Activated effector memory CD4-positive, alpha-beta T cell treated with anti-CD3 and anti-CD28 coated beads, Interleukin-2, amount 50 U/mL, for 16 hours (primary cell): ENCODE measurements around the gene LITAF.

ENCODE experiments used
- DNase-seq: peaks from one replicate; pipeline ENCODE4 v3.0.0-alpha.2; 2020

Gene LITAF

GRCh38 chr16:11550791-11551498, 35.8 kb downstream of the LITAF start:
- no peak for DNase-seq

GRCh38 chr16:11547118-11547916, 39.4 kb downstream of the LITAF start:
- DNase-seq = no peak

DNA sequence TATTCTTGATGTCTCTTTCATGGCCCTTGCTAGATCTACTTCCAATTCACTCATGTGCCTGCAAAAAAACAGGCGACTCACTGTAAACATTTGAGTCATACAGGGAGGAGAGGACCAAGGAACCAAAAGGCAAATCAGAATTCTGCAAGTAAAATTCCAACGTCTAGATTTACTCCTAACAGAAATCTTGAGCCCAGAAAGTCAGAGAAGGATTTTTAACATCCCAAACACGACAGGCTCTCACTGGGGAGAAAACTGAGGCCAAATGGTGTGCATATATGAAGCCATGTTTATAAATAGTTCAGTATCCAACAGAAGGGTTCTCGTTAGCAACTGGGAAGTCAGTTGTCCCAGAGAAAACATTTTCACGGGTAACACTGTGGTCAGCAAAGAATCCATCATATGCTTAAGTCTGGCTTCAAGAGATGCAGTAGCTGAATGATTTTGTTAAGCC, 40.1 kb downstream of the LITAF start:
- no peak for DNase-seq

GRCh38 chr16:11543661-11544393, 42.9 kb downstream of the LITAF start:
- no peak for DNase-seq

DNA sequence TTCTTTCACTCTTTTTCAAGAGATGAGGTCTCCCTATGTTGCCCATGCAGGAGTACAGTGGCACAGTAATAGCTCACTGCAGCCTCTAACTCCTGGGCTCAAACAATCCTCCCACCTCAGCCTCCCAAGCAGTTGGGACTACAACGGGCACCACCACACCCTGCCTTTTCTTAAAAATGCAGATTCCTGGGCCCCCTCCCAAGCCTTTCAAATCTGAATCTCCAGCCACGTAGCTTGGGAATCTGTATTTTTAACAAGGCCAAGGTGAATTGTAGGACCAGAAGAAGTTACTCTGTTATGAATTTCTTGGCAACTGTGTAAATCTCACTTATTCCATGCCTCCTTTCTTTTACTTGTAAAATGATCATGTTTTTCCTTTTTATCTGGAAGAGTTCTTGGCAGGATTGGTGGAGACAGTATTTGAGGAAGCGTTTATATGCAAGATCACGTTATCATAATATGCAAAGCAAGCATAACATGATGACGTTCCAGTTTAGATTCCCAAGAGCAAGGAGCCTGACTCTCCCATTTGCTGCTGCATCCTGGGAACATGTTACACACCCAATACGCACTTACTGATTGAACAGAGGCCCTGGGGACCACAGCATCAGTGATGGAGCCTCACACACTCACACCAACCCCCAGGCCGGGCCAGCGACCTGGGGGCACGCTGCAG, 44.5 kb downstream of the LITAF start:
- no peak for DNase-seq

DNA sequence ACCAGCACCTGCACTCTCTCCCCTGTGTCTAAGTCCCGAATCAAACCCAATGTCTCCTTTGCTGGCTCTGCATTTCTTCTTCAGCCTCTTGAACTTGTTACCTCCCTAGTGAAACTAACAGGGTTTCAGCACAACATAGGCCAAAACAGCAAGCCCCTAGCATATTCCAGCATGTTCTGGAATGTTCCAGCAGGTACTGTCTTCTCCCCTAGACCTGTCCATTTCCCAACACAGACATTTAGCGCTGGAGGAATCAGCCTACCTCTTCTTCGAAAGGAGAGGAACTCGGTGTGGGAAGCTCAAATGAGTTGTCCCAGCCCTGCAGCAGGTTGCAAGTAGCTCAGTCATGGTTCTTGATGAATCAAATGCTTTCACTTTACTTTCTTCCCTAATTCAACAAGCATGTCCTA, 47.1 kb downstream of the LITAF start:
- no peak for DNase-seq

DNA sequence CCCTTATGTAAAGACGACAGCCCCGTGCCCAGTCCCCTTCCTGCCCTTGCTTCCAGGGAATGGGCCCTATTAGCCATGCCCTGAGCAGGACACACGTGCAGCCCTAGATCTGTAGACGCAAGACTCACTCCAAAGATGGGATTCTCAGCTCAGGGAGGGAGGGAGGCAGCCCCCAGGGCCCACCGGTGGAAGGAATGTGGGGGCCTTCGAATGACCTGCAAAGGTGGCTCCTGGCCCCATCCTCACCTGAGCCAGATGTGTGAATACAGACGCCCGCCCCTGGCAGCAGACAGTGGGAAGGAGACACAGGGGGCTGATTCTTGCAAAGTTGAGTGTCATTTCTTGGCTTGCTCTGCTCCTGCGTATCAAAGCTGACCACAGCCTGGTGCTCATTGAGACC, 47.8 kb downstream of the LITAF start:
- DNase-seq = no peak

DNA sequence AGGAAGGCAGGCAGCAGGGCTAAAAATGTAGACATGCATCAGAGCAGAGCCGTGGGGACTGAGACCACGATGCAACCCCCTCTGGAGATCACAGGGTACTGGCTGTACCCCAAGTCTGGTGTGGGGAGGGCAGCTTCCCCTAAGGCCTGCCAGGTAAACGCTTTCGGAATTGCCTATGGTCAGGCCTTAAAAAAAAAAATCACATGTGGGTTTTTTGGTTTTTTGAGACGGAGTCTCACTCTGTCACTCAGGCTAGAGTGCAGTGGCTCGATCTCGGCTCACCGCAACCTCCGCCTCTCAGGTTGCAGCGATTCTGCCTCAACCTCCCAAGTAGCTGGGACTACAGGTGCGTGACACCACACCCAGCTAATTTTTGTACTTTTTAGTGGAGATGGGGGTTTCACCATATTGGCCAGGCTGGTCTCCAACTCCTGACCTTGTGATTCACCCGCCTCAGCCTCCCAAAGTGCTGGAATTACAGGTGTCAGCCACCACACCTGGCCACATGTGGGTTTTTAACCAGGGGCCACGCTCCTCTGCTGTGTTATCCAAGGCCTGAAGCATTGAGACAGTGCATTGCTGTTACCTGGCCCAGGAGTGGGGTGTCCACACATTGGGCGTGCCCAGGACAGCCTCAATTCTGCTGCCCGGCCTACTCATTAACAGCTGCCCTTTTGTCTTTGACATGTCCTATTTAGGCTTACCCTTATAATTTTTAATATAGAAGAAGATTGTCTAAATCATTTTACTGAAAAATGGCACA, 50.4 kb downstream of the LITAF start:
- DNase-seq = no peak

GRCh38 chr16:11535494-11535893, 51.2 kb downstream of the LITAF start:
- no peak for DNase-seq

- no peak for DNase-seq
These were observed 52.5 kb downstream of the LITAF start for GRCh38 chr16:11534262-11534661.

GRCh38 chr16:11533588-11533987, 53.1 kb downstream of the LITAF start:
- DNase-seq = no peak

DNA sequence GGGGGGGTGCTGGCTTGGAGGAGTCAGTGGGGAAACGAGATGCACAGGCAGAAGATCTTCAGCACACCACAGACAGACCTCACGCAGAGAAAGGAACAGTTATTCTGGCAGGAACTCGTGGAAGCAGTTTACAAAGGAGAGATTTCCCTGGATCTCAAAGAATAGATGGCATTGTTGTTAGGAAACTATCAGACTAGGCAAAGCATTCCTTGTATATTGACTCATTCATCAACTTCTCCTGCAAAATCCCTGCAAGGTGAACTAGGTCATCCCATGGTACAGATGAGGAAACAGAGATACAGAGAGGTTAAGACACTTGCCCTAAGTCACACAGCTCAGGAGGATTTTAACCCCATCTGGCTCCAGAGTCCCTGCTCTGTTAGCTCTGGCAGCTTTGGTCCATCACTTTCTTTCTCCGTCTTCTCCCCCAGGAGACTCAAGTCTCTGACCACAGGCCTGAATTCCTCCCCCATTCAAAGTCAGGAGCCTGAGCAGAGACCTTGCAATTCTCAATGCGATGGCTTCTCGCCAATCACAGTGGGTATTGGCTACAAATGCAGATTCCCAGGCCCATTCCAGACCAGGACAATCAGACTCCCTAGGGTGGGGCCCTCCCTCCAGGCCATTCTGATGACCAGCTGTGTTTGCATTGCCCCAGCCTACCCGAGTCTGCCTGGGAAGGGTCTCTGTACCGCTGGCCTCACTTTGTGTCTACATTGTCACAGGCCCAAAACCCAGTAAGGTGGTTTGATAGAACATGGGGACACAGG, 56.4 kb downstream of the LITAF start:
- no peak for DNase-seq

GRCh38 chr16:11529285-11529684, 57.4 kb downstream of the LITAF start:
- DNase-seq = no peak

DNA sequence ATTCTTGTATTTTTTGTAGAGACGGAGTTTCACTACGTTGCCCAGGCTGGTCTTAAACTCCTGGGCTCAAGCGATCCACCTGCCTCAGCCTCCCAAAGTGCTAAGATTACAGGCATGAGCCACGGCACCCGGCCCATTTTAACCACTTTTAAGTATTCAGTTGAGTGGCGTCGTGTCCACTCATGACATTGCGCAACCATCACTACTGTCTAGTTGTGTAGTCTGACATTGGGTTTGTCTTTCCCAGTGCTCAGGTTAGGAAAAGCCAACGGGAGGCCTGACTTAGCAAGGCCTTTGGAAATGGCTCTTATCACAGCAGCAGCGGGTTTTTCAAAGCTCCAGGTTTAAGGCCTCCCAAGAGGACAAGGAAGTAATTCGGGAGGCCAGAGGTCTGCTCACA, 58.7 kb downstream of the LITAF start:
- DNase-seq = no peak

- no peak for DNase-seq
These were observed 59.9 kb downstream of the LITAF start for GRCh38 chr16:11526655-11527350.

GRCh38 chr16:11524098-11524760, 62.5 kb downstream of the LITAF start:
- no peak for DNase-seq

- no peak for DNase-seq
These were observed 65.7 kb downstream of the LITAF start for GRCh38 chr16:11521055-11521454.

DNA sequence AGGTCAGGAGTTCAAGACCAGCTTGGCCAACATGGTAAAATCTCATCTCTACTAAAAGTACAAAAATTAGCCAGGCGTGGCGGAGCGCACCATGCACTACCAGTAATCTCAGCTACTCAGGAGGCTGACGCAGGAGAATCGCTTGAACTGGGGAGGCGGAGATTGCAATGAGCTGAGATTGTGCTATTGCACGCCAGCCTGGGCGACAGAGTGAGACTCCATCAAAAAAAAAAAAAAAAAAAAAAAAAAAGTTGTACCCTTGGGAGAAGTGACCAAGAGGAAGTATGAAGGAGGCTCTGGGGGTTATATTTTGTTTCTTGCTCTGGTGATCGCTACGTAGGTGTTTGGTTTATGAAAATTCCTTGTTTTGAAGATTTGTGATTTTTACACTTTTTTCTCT, 66.3 kb downstream of the LITAF start:
- DNase-seq = no peak

DNA sequence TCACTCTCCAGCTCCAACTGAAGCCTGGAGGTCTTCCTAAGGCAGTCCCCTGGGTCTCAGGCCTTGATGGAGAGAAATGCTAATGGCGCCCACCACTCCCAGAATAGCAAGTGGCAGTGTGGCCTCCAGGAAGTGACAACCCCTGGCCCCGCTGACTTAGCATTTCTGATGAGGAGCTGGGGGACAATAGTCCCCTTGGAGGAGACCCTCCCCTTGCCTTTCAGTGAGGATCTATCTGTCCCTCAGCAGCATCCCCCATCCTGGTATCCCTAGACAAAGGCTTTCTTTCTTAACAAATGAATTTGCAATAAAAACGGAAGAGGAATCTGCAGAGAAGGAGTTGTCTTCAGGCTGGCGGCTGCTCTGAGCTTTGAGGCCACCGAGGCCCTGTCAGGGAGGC, 68.8 kb downstream of the LITAF start:
- no peak for DNase-seq
